DND-41 (cell line): ENCODE data around the gene MAP3K6.

Experiments used
- EZH2 ChIP-seq: IDR thresholded peaks from 3 replicates; pipeline ENCODE4 v1.6.1; 2012; ENCODE audit warnings: borderline replicate concordance, low read depth, mild to moderate bottlenecking, moderate library complexity, low read length, inconsistent platforms; ENCODE audit not compliant: severe bottlenecking
- TF ChIP-seq, protein P1 (sequence below): IDR thresholded peaks from 2 replicates; pipeline ENCODE4 v1.5.1; 2012; ENCODE audit warnings: borderline replicate concordance, low read length, moderate library complexity, mild to moderate bottlenecking; ENCODE audit not compliant: poor library complexity, severe bottlenecking; ENCODE audit errors: extremely low read depth

DNA sequence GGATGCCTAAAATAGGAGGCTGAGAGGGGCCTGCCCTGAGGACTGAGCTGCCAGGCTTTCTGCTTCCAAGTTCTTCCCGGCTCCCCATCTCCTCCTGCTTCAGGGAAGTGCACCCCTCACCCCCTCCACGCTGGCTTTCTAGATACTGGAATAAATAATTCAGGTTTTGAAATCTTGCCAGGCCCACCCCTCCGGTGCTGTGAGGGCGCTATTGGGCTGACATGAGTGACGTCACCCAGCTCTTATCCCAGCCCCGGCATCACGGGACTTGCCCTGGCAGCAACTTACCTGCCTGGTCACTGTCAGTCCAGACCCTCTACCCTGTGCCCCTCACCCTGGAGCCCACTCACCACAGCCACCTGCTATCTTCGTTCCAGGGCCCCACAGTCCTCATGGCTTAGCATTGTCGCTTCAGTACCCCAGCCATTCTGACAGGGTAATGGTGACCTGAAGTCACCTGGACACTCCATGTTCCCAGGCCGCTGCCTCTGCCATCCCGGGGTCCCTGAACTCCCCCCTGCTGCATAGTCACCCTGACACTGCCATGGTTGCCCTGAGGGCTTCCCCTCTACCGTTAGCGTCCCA, 24.8 kb upstream of the MAP3K6 start:
- TF ChIP-seq, protein P1, sequence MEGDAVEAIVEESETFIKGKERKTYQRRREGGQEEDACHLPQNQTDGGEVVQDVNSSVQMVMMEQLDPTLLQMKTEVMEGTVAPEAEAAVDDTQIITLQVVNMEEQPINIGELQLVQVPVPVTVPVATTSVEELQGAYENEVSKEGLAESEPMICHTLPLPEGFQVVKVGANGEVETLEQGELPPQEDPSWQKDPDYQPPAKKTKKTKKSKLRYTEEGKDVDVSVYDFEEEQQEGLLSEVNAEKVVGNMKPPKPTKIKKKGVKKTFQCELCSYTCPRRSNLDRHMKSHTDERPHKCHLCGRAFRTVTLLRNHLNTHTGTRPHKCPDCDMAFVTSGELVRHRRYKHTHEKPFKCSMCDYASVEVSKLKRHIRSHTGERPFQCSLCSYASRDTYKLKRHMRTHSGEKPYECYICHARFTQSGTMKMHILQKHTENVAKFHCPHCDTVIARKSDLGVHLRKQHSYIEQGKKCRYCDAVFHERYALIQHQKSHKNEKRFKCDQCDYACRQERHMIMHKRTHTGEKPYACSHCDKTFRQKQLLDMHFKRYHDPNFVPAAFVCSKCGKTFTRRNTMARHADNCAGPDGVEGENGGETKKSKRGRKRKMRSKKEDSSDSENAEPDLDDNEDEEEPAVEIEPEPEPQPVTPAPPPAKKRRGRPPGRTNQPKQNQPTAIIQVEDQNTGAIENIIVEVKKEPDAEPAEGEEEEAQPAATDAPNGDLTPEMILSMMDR: no peak
- TF ChIP-seq EZH2: no peak
